Measurements from ENCODE around the gene ITGA11.
A peak's percentile ranks its signal among the peaks of the same experiment; 100 is the strongest.

Gene ITGA11, protein sequence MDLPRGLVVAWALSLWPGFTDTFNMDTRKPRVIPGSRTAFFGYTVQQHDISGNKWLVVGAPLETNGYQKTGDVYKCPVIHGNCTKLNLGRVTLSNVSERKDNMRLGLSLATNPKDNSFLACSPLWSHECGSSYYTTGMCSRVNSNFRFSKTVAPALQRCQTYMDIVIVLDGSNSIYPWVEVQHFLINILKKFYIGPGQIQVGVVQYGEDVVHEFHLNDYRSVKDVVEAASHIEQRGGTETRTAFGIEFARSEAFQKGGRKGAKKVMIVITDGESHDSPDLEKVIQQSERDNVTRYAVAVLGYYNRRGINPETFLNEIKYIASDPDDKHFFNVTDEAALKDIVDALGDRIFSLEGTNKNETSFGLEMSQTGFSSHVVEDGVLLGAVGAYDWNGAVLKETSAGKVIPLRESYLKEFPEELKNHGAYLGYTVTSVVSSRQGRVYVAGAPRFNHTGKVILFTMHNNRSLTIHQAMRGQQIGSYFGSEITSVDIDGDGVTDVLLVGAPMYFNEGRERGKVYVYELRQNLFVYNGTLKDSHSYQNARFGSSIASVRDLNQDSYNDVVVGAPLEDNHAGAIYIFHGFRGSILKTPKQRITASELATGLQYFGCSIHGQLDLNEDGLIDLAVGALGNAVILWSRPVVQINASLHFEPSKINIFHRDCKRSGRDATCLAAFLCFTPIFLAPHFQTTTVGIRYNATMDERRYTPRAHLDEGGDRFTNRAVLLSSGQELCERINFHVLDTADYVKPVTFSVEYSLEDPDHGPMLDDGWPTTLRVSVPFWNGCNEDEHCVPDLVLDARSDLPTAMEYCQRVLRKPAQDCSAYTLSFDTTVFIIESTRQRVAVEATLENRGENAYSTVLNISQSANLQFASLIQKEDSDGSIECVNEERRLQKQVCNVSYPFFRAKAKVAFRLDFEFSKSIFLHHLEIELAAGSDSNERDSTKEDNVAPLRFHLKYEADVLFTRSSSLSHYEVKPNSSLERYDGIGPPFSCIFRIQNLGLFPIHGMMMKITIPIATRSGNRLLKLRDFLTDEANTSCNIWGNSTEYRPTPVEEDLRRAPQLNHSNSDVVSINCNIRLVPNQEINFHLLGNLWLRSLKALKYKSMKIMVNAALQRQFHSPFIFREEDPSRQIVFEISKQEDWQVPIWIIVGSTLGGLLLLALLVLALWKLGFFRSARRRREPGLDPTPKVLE

GRCh38 chr15:68431792-68432401 is at the start of gene ITGA11:
Gene ITGA11, minus strand, starts transcription at chr15:68432163. Its CDS starts 97 bp downstream, at chr15:68432066.
- H3K4me3 ChIP-seq (ENCODE audit: low read length) = no peak within 1 kb of the TSS
- peak; percentile 64 for DNase-seq (ENCODE audit: low read depth)
- no peak for TF ChIP-seq CTCF (IDR thresholded peaks at IDR 0.05; ENCODE audit: insufficient read depth, low read depth, low read length, missing control alignments)

- no peak overlapping the region for H3K4me3 ChIP-seq (ENCODE audit: low read length)
- no peak for DNase-seq (ENCODE audit: low read depth)
- no peak for TF ChIP-seq CTCF (IDR thresholded peaks at IDR 0.05; ENCODE audit: insufficient read depth, low read depth, low read length, missing control alignments)
These were observed 49.4 kb upstream of the ITGA11 start for GRCh38 chr15:68481321-68481720.

GRCh38 chr15:68480296-68480695 is 48.3 kb upstream of the ITGA11 start:
- no peak for TF ChIP-seq CTCF (IDR thresholded peaks at IDR 0.05; ENCODE audit: insufficient read depth, low read depth, low read length, missing control alignments)
- H3K4me3 ChIP-seq (ENCODE audit: low read length) = no peak overlapping the region
- no peak for DNase-seq (ENCODE audit: low read depth)

- no peak overlapping the region for H3K4me3 ChIP-seq (ENCODE audit: low read length)
- DNase-seq (ENCODE audit: low read depth) = no peak
These were observed 47.9 kb upstream of the ITGA11 start for GRCh38 chr15:68479870-68480269.

GRCh38 chr15:68479406-68479805 is 47.4 kb upstream of the ITGA11 start:
- DNase-seq (ENCODE audit: low read depth) = no peak
- TF ChIP-seq CTCF (IDR thresholded peaks at IDR 0.05; ENCODE audit: insufficient read depth, low read depth, low read length, missing control alignments) = no peak

More at GRCh38 chr15:68479870-68480269, 47.9 kb upstream of the ITGA11 start:
- no peak for TF ChIP-seq CTCF (IDR thresholded peaks at IDR 0.05; ENCODE audit: insufficient read depth, low read depth, low read length, missing control alignments)

GRCh38 chr15:68478853-68479252 is 46.9 kb upstream of the ITGA11 start:
- H3K4me3 ChIP-seq (ENCODE audit: low read length) = no peak overlapping the region
- no peak for TF ChIP-seq CTCF (IDR thresholded peaks at IDR 0.05; ENCODE audit: insufficient read depth, low read depth, low read length, missing control alignments)
- DNase-seq (ENCODE audit: low read depth) = no peak

More at GRCh38 chr15:68479406-68479805, 47.4 kb upstream of the ITGA11 start:
- no peak overlapping the region for H3K4me3 ChIP-seq (ENCODE audit: low read length)

Data from epithelial cell of esophagus (primary cell).